ENCODE results near the gene ZMIZ1. TPM values are rescaled to one million over a fixed set of nuclear protein-coding genes. Genes with fewer than 3 reads are reported as not detected.

The ZMIZ1 gene
- total RNA-seq, 1 experiment from 2014 or later: 15.4 TPM

- DNase-seq (ENCODE audit: low read depth): peak; percentile 29
Measured at GRCh38 chr10:79185067-79185774, 116.5 kb downstream of the ZMIZ1 start.

- no peak for DNase-seq (ENCODE audit: low read depth)
Measured at GRCh38 chr10:79185796-79186374, 117.1 kb downstream of the ZMIZ1 start.

GRCh38 chr10:79186486-79187120 lies 117.8 kb downstream of the ZMIZ1 start:
- DNase-seq (ENCODE audit: low read depth): no peak

- no peak for DNase-seq (ENCODE audit: low read depth)
Measured at GRCh38 chr10:79187121-79187940, 118.6 kb downstream of the ZMIZ1 start.

GRCh38 chr10:79188154-79188965 lies 119.6 kb downstream of the ZMIZ1 start:
- DNase-seq (ENCODE audit: low read depth): no peak

GRCh38 chr10:79189181-79189580 lies 120.4 kb downstream of the ZMIZ1 start:
- no peak for DNase-seq (ENCODE audit: low read depth)

- peak; percentile 82 for DNase-seq (ENCODE audit: low read depth)
Measured at GRCh38 chr10:79189853-79190435, 121.2 kb downstream of the ZMIZ1 start.

- DNase-seq (ENCODE audit: low read depth): no peak
Measured at GRCh38 chr10:79190740-79191261, 122.0 kb downstream of the ZMIZ1 start.

GRCh38 chr10:79191951-79192676 lies 123.3 kb downstream of the ZMIZ1 start:
- DNase-seq (ENCODE audit: low read depth): peak; percentile 70

GRCh38 chr10:79192677-79193003 lies 123.9 kb downstream of the ZMIZ1 start:
- DNase-seq (ENCODE audit: low read depth): peak; percentile 94

- no peak for DNase-seq (ENCODE audit: low read depth)
Measured at GRCh38 chr10:79193694-79194382, 125.1 kb downstream of the ZMIZ1 start.

- DNase-seq (ENCODE audit: low read depth): peak; percentile 76
Measured at GRCh38 chr10:79195091-79195923, 126.5 kb downstream of the ZMIZ1 start.

GRCh38 chr10:79196470-79197461 lies 128.0 kb downstream of the ZMIZ1 start:
- no peak for DNase-seq (ENCODE audit: low read depth)

GRCh38 chr10:79197558-79197957 lies 128.8 kb downstream of the ZMIZ1 start:
- DNase-seq (ENCODE audit: low read depth): no peak

- DNase-seq (ENCODE audit: low read depth): no peak
Measured at GRCh38 chr10:79200346-79200745, 131.6 kb downstream of the ZMIZ1 start.

- DNase-seq (ENCODE audit: low read depth): no peak
Measured at GRCh38 chr10:79201706-79202105, 132.9 kb downstream of the ZMIZ1 start.

Data from RPMI7951 (cell line).